ENCODE measurements around the gene EFNA3. TPM values are rescaled to one million over a fixed set of nuclear protein-coding genes. Genes with fewer than 3 reads are reported as not detected.
A peak's percentile ranks its signal among the peaks of the same experiment; 100 is the strongest.

Gene EFNA3
- total RNA-seq, 1 experiment from 2014 or later = 20.4 TPM

DNA sequence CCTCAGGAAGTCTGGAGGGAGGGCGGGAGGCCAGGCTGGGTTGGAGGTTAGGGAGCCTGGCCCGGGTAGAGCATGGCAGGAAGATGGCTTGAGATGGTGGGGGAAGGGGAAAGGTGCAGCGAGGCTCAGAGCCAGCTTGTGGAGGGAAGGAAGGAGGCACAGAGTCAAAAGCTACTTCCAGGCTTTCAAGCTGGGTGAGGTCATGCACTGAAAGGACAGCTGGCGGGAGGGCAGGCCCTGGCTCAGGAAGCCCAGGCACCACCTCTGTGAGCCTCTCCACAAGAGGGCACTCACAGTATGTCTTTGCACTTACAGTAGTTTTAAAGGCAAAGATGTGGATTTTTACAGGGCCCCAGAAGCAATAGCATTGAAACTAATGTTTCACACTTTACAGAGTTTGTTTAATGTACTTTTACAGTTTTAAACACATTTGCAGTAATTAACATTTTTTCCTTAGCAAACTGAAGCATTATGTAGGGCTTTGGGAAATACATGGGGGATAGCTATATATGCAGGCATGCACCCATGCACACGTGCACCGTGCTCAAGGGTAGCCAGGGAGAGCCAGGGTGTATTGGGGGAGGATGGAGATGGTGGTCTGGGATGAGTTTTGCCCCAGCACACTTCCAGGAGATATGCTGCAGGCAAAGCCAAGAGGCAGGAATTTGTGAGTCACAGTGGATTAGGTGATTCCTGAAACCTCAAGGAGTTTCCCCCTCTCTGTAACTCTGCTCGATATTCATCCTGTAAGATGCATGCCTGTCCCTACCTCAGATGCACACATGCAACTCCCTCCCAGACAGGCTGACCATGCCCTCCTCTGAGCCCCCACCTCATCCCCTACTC, 33.6 kb upstream of the EFNA3 start:
- H3K9me2 ChIP-seq (ENCODE audit: insufficient read depth) = no peaks in the 10 kb centered on the region
- H3K4me2 ChIP-seq (ENCODE audit: low read length) = peak overlapping the region; percentile 27
- ATAC-seq = peak; percentile 95
- POLR2A ChIA-PET = interaction anchor here (0.7 to 1.7 kb wide), 3 partner anchors 15 to 46 kb away, joined by 4 to 6 read pairs (median 5); no protein-coding TSS in a partner anchor
- RAD21 ChIA-PET (ENCODE audit: low non-redundant PET in 1 of 2, low total read pairs in 2 of 2, uncharacterized antibody in 2 of 2, unreplicated experiment in 2 of 2) = interaction anchor here (0.6 to 1.8 kb wide), 4 partner anchors 35 to 375 kb away, joined by 3 to 12 read pairs (median 4); no protein-coding TSS in a partner anchor
- H3K36me3 ChIP-seq (ENCODE audit: control insufficient read depth in 1 of 2, insufficient read depth in 2 of 2, low read length in 2 of 2) = no peaks in the 10 kb centered on the region
- H2AFZ ChIP-seq (ENCODE audit: low read depth, low read length, poor library complexity, severe bottlenecking) = no peak overlapping the region
- DNase-seq (ENCODE audit: low read depth, low spot score) = no peak
- H3K4me3 ChIP-seq (replicated peaks in 1 of 2; ENCODE audit: low read depth in 1 of 2, low read length in 2 of 2) = no peak overlapping the region
- H3K9me3 ChIP-seq (ENCODE audit: control insufficient read depth in 1 of 2, insufficient read depth in 1 of 2, low read depth in 1 of 2, low read length in 2 of 2) = no peaks in the 10 kb centered on the region
- intact Hi-C loops (cut with micrococcal nuclease) = loop anchor here (1.0 kb wide), 1 partner anchor 40 kb away; no protein-coding TSS in a partner anchor
- H3K27ac ChIP-seq (ENCODE audit: low read depth, low read length) = no peak overlapping the region
- no peaks in the 10 kb centered on the region for H3K27me3 ChIP-seq (ENCODE audit: insufficient read depth, low read length)
- TF ChIP-seq, protein P1, sequence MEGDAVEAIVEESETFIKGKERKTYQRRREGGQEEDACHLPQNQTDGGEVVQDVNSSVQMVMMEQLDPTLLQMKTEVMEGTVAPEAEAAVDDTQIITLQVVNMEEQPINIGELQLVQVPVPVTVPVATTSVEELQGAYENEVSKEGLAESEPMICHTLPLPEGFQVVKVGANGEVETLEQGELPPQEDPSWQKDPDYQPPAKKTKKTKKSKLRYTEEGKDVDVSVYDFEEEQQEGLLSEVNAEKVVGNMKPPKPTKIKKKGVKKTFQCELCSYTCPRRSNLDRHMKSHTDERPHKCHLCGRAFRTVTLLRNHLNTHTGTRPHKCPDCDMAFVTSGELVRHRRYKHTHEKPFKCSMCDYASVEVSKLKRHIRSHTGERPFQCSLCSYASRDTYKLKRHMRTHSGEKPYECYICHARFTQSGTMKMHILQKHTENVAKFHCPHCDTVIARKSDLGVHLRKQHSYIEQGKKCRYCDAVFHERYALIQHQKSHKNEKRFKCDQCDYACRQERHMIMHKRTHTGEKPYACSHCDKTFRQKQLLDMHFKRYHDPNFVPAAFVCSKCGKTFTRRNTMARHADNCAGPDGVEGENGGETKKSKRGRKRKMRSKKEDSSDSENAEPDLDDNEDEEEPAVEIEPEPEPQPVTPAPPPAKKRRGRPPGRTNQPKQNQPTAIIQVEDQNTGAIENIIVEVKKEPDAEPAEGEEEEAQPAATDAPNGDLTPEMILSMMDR (IDR thresholded peaks at IDR 0.05 in 2 of 3, conservative IDR thresholded peaks at IDR 0.05 in 1 of 3; ENCODE audit: borderline replicate concordance in 1 of 3, insufficient read depth in 1 of 3, low read depth in 2 of 3, low read length in 2 of 3) = peak in 2 of 3 experiments; percentile 77 to 80; a peak in 4 of 6 replicates
- TF ChIP-seq, protein P2, sequence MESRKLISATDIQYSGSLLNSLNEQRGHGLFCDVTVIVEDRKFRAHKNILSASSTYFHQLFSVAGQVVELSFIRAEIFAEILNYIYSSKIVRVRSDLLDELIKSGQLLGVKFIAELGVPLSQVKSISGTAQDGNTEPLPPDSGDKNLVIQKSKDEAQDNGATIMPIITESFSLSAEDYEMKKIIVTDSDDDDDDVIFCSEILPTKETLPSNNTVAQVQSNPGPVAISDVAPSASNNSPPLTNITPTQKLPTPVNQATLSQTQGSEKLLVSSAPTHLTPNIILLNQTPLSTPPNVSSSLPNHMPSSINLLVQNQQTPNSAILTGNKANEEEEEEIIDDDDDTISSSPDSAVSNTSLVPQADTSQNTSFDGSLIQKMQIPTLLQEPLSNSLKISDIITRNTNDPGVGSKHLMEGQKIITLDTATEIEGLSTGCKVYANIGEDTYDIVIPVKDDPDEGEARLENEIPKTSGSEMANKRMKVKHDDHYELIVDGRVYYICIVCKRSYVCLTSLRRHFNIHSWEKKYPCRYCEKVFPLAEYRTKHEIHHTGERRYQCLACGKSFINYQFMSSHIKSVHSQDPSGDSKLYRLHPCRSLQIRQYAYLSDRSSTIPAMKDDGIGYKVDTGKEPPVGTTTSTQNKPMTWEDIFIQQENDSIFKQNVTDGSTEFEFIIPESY (IDR thresholded peaks at IDR 0.05; ENCODE audit: extremely low read depth, insufficient replicate concordance, low read length) = no peak
- no peaks in the 10 kb centered on the region for H4K20me1 ChIP-seq (ENCODE audit: insufficient read depth)
- CTCF ChIA-PET = interaction anchor here (0.5 to 4.0 kb wide), 18 partner anchors 10 to 127 kb away, joined by 3 to 32 read pairs (median 4); partner anchors contain the start of genes EFNA3, FLAD1 and KRTCAP2
- H3K9ac ChIP-seq (ENCODE audit: low read length) = no peak overlapping the region
- H3K79me2 ChIP-seq (ENCODE audit: insufficient read depth, low read length) = no peaks in the 10 kb centered on the region
- no TSS peak for BruUV-seq (replicated peaks)
- peaks cover 14 to 32% of the 10 kb centered on the region in 2 experiments for H3K4me1 ChIP-seq (ENCODE audit: control insufficient read depth in 1 of 2, insufficient read depth in 2 of 2, low read length in 2 of 2)

Measured in HCT116 (cell line).